GM12878 (cell line): ENCODE measurements around the gene ZDHHC3. TPM values are rescaled to one million over a fixed set of nuclear protein-coding genes. Genes with fewer than 3 reads are reported as not detected.

Experiments
- ATAC-seq: fragments of 200-7000 bp; cut with Tn5 transposase; 3 replicates; pipeline ENCODE4 v1.9.1; 2020; ENCODE audit warnings: mild to moderate bottlenecking, moderate library complexity
- BruUV-seq: library from RNA; stranded (reverse); fragments of 400-500 nt; replicated peaks from 2 replicates; lab custom pipeline; 2021; lab: Mats Ljungman, UMichigan
- CTCF ChIA-PET: fragments of 300-600 bp; sonication (Branson Sonifier 250); formaldehyde crosslinking; extraction: SDS; loops from one replicate; lab custom pipeline; 2021; ENCODE audit warnings: inconsistent platforms; lab: Yijun Ruan, JAX
- POLR2A ChIA-PET: fragments of 350-600 bp; formaldehyde crosslinking; extraction: SDS; loops from one replicate; lab custom pipeline; 2021; ENCODE audit warnings: inconsistent platforms; lab: Charles Lee
- RAD21 ChIA-PET: fragments of 300-600 bp; sonication (Branson Sonifier 250); formaldehyde crosslinking; loops from one replicate; lab custom pipeline; 2023; ENCODE audit warnings: antibody characterized with exemption; ENCODE audit not compliant: unreplicated experiment; lab: Charles Lee
- SMC1A ChIA-PET: fragments of 300-600 bp; sonication (Branson Sonifier 250); formaldehyde crosslinking; loops from one replicate; lab custom pipeline; 2023; ENCODE audit not compliant: unreplicated experiment, uncharacterized antibody; lab: Charles Lee
- DNase-seq: peaks from one replicate; pipeline ENCODE4 v3.0.0-alpha.2; 2011; ENCODE audit warnings: low read depth, low spot score
- FAIRE-seq: peaks from 3 replicates; lab custom pipeline; 2011; peaks lifted over from hg19 to GRCh38; lab: Jason Lieb, UNC
- H2AFZ ChIP-seq: 2 replicates; pipeline ENCODE4 v1.6.0; 2011; ENCODE audit warnings: low read depth, low read length, control low read depth; ENCODE audit not compliant: control insufficient read depth
- H3K27ac ChIP-seq: 2 replicates; pipeline ENCODE4 v1.5.1; 2011; ENCODE audit warnings: control low read depth; ENCODE audit not compliant: control insufficient read depth, insufficient read depth
- H3K27me3 ChIP-seq, 2 experiments: replicated peaks in 1 of 2; 2 replicates each; pipeline versions ENCODE4 v1.6.0 to v1.6.1; 2011; ENCODE audit warnings: low read length in 1 of 2; ENCODE audit not compliant: control insufficient read depth in 2 of 2, insufficient read depth in 2 of 2
- H3K36me3 ChIP-seq, 2 experiments: 2 replicates each; pipeline ENCODE4 v1.5.1; 2011; ENCODE audit warnings: low read length in 1 of 2; ENCODE audit not compliant: control insufficient read depth in 2 of 2, insufficient read depth in 2 of 2
- H3K4me1 ChIP-seq: 2 replicates; pipeline ENCODE4 v1.6.1; 2011; ENCODE audit warnings: mild to moderate bottlenecking, low read length, moderate library complexity, mixed read lengths; ENCODE audit not compliant: control insufficient read depth, insufficient read depth
- H3K4me2 ChIP-seq: 2 replicates; pipeline ENCODE4 v1.6.0; 2011; ENCODE audit warnings: control low read depth; ENCODE audit not compliant: control insufficient read depth, insufficient read depth
- H3K4me3 ChIP-seq: fragments of 200-600 bp; sonication (generic); 2 replicates; pipeline ENCODE4 v1.5.1; 2016
- H3K79me2 ChIP-seq: 2 replicates; pipeline ENCODE4 v1.6.0; 2011; ENCODE audit warnings: low read length; ENCODE audit not compliant: control insufficient read depth, insufficient read depth
- H3K9ac ChIP-seq: 2 replicates; pipeline ENCODE4 v1.8.0; 2011; ENCODE audit warnings: low read length, control low read depth, mixed read lengths; ENCODE audit not compliant: control insufficient read depth, insufficient read depth
- H3K9me3 ChIP-seq: replicated peaks from 3 replicates; pipeline ENCODE4 v1.5.1; 2011; ENCODE audit warnings: mild to moderate bottlenecking, low read length; ENCODE audit not compliant: control insufficient read depth, insufficient read depth
- H4K20me1 ChIP-seq: 2 replicates; pipeline ENCODE4 v1.6.0; 2011; ENCODE audit not compliant: control insufficient read depth, insufficient read depth
- DPF2 ChIP-seq: fragments of 450-650 bp; IDR thresholded peaks from 2 replicates; pipeline ENCODE4 v1.6.1; 2017; ENCODE audit warnings: mild to moderate bottlenecking
- HDAC2 ChIP-seq: fragments of 200-600 bp; sonication (generic); IDR thresholded peaks from 2 replicates; pipeline ENCODE4 v1.6.1; 2017
- KDM1A ChIP-seq: fragments of 200-600 bp; sonication (generic); IDR thresholded peaks from 2 replicates; pipeline ENCODE4 v1.6.1; 2016; ENCODE audit warnings: borderline replicate concordance
- MEF2A ChIP-seq: IDR thresholded peaks from 2 replicates; pipeline ENCODE4 v1.6.1; 2011; ENCODE audit warnings: low read depth, mild to moderate bottlenecking, low read length, moderate library complexity; ENCODE audit not compliant: insufficient read depth
- NR2C2 ChIP-seq: IDR thresholded peaks from 2 replicates; pipeline ENCODE4 v1.6.1; 2011; ENCODE audit warnings: borderline replicate concordance, low read depth; ENCODE audit not compliant: control insufficient read depth, insufficient read length
- SUZ12 ChIP-seq: fragments of 200-600 bp; sonication (generic); IDR thresholded peaks from one replicate; pipeline ENCODE4 v1.6.1; 2018; ENCODE audit warnings: antibody characterized with exemption, mild to moderate bottlenecking; ENCODE audit not compliant: unreplicated experiment
- ZNF217 ChIP-seq: fragments of 450-650 bp; IDR thresholded peaks from 2 replicates; pipeline ENCODE4 v1.6.1; 2017; ENCODE audit warnings: antibody characterized with exemption, mild to moderate bottlenecking
- WGBS: methylation state at CpG from one replicate; pipeline ENCODE4 v1.1.6; 2016; ENCODE audit warnings: low lambda C conversion rate; ENCODE audit not compliant: insufficient replicate concordance, insufficient coverage; ENCODE audit errors: missing lambda C conversion rate; 5-methylcytosine and 5-hydroxymethylcytosine counted together
- in situ Hi-C: fragments of 300-500 bp; cut with MboI; formaldehyde crosslinking; loops from 9 replicates; pipeline ENCODE4 v1.14.3; 2018; ENCODE audit warnings: mixed read lengths
- intact Hi-C: fragments of 100-400 bp; cut with micrococcal nuclease; formaldehyde crosslinking; loops from one replicate; pipeline ENCODE4 v1.14.2; 2022; ENCODE audit not compliant: unreplicated experiment
- polyA plus RNA-seq, 11 experiments: library from polyadenylated mRNA; depleted of rRNA in 4 of 11; unstranded in 6 of 11; stranded (reverse) in 5 of 11; fragments of >200 nt; fragmentation: Nextera tagmentation in 4 of 11; fragmentation: Illumina TruSeq in 1 of 11; extraction: Ambion mirVana in 4 of 11; extraction: Trizol in 1 of 11; gene quantifications; 1 replicate in 1 of 11; 2 replicates in 10 of 11; pipeline versions ENCODE4 v1.2.1 to v1.2.3, GENCODE V29; 2011 to 2016; ENCODE audit warnings: inconsistent platforms in 2 of 11, missing spikeins in 2 of 11, low read depth in 1 of 11
- total RNA-seq, 4 experiments: library from RNA; depleted of rRNA in 3 of 4; stranded (reverse); fragments of >200 nt in 3 of 4; fragmentation: Illumina TruSeq in 1 of 4; extraction: Trizol in 1 of 4; gene quantifications; 2 replicates each; pipeline versions ENCODE4 v1.2.1 to v1.2.3, GENCODE V29; 2013 to 2021
- TF ChIP-seq, protein P1 (sequence below): fragments of 450-650 bp; IDR thresholded peaks from 2 replicates; pipeline ENCODE4 v1.6.1; 2018; ENCODE audit warnings: mild to moderate bottlenecking, low read depth, moderate library complexity; ENCODE audit not compliant: partially characterized antibody
- TF ChIP-seq, protein P2 (sequence below): fragments of 450-650 bp; IDR thresholded peaks from 2 replicates; pipeline ENCODE4 v1.6.1; 2017; ENCODE audit warnings: mild to moderate bottlenecking, low read depth, inconsistent platforms; ENCODE audit not compliant: poor library complexity, severe bottlenecking
- TF ChIP-seq, protein P3 (sequence below): IDR thresholded peaks from 2 replicates; pipeline ENCODE4 v1.6.1; 2012; ENCODE audit warnings: low read depth, low read length, improper control_type of control experiment
- TF ChIP-seq, protein P4 (sequence below): fragments of 450-650 bp; IDR thresholded peaks from 2 replicates; pipeline ENCODE4 v1.6.1; 2017; ENCODE audit warnings: mild to moderate bottlenecking

The ZDHHC3 gene
- total and polyA plus RNA-seq, 10 of the 15 experiments (the other 5 are each of a cell fraction or from before 2014, with no cell fraction given), result 6.8 to 79.1 (median 40.8) TPM

DNA sequence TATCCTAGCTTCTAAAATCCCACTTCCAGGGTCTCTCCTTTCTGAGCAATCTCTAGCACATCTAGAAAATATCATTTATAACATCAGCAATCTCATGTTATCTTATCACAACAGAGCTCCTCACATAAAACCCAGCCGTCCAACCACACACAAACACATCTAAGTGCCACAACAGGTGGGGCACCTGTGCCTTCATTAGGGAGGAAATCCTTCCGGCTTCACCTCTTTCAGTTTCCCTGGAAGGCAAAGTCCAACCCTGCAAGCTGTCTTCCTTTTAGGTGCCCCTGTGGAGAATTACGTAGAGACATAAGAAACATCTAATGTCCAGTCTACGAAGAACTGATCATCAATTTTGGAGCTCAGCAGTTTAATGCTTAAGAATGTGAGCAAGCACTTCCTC lies 1.6 kb downstream of the ZDHHC3 start (continued):
- TF ChIP-seq ZNF217 (no peak), NR2C2 (no peak), SUZ12 (no peak)
- TF ChIP-seq, protein P1, sequence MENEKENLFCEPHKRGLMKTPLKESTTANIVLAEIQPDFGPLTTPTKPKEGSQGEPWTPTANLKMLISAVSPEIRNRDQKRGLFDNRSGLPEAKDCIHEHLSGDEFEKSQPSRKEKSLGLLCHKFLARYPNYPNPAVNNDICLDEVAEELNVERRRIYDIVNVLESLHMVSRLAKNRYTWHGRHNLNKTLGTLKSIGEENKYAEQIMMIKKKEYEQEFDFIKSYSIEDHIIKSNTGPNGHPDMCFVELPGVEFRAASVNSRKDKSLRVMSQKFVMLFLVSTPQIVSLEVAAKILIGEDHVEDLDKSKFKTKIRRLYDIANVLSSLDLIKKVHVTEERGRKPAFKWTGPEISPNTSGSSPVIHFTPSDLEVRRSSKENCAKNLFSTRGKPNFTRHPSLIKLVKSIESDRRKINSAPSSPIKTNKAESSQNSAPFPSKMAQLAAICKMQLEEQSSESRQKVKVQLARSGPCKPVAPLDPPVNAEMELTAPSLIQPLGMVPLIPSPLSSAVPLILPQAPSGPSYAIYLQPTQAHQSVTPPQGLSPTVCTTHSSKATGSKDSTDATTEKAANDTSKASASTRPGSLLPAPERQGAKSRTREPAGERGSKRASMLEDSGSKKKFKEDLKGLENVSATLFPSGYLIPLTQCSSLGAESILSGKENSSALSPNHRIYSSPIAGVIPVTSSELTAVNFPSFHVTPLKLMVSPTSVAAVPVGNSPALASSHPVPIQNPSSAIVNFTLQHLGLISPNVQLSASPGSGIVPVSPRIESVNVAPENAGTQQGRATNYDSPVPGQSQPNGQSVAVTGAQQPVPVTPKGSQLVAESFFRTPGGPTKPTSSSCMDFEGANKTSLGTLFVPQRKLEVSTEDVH, result no peak

DNA sequence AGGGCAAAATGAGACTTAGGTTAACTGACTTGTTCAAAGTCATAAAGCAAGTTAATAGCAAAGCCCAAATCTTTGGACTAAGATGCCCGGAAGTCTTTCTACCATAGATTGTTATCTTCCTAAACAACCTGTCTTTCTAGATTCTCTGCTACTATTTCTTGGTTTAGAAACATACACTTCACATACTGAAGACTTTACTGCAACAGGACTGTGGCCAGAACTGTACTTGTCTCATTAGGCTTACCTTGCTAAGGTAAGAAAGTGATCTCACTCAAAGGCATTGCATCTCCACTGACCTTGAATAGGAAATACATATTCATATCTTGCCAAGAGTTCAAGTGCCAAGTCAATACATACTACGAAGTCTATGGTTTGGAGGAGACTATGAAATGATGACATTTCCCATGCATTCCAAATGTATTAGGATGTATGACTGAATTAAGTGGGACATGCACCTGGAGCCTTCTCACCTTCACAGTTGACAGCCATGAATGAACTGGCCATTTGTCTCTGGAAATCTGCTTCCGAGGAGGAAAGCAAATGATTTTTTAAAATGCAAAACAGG lies 5.0 kb downstream of the ZDHHC3 start:
- H3K27ac ChIP-seq, result no peak overlapping the region
- no peak overlapping the region for H2AFZ ChIP-seq
- no peak overlapping the region for H3K4me2 ChIP-seq
- BruUV-seq, result no TSS peak
- no peaks in the 10 kb centered on the region for H3K9me3 ChIP-seq
- SMC1A ChIA-PET, result no interaction called here
- FAIRE-seq (no peak), ATAC-seq (no peak), DNase-seq (no peak)
- H3K4me1 ChIP-seq, result peaks cover 21% of the 10 kb centered on the region
- in situ Hi-C loops, result no loop called here
- 70% methylated on average over 3 of the region's 3 CpGs for WGBS
- CTCF ChIA-PET, result no interaction called here
- intact Hi-C loops, result no loop called here
- no peak overlapping the region for H3K4me3 ChIP-seq
- RAD21 ChIA-PET, result no interaction called here
- POLR2A ChIA-PET, result no interaction called here
- no peaks in the 10 kb centered on the region for H3K27me3 ChIP-seq
- no peak overlapping the region for H3K9ac ChIP-seq
- no peaks in the 10 kb centered on the region for H4K20me1 ChIP-seq
- no peaks in the 10 kb centered on the region for H3K36me3 ChIP-seq
- peaks cover 27% of the 10 kb centered on the region for H3K79me2 ChIP-seq
- TF ChIP-seq KDM1A (no peak), HDAC2 (no peak), DPF2 (no peak), MEF2A (no peak)
- TF ChIP-seq, protein P2, sequence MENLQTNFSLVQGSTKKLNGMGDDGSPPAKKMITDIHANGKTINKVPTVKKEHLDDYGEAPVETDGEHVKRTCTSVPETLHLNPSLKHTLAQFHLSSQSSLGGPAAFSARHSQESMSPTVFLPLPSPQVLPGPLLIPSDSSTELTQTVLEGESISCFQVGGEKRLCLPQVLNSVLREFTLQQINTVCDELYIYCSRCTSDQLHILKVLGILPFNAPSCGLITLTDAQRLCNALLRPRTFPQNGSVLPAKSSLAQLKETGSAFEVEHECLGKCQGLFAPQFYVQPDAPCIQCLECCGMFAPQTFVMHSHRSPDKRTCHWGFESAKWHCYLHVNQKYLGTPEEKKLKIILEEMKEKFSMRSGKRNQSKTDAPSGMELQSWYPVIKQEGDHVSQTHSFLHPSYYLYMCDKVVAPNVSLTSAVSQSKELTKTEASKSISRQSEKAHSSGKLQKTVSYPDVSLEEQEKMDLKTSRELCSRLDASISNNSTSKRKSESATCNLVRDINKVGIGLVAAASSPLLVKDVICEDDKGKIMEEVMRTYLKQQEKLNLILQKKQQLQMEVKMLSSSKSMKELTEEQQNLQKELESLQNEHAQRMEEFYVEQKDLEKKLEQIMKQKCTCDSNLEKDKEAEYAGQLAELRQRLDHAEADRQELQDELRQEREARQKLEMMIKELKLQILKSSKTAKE, result no peak
- TF ChIP-seq, protein P3, sequence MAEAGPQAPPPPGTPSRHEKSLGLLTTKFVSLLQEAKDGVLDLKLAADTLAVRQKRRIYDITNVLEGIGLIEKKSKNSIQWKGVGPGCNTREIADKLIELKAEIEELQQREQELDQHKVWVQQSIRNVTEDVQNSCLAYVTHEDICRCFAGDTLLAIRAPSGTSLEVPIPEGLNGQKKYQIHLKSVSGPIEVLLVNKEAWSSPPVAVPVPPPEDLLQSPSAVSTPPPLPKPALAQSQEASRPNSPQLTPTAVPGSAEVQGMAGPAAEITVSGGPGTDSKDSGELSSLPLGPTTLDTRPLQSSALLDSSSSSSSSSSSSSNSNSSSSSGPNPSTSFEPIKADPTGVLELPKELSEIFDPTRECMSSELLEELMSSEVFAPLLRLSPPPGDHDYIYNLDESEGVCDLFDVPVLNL, result no peak
- TF ChIP-seq, protein P4, sequence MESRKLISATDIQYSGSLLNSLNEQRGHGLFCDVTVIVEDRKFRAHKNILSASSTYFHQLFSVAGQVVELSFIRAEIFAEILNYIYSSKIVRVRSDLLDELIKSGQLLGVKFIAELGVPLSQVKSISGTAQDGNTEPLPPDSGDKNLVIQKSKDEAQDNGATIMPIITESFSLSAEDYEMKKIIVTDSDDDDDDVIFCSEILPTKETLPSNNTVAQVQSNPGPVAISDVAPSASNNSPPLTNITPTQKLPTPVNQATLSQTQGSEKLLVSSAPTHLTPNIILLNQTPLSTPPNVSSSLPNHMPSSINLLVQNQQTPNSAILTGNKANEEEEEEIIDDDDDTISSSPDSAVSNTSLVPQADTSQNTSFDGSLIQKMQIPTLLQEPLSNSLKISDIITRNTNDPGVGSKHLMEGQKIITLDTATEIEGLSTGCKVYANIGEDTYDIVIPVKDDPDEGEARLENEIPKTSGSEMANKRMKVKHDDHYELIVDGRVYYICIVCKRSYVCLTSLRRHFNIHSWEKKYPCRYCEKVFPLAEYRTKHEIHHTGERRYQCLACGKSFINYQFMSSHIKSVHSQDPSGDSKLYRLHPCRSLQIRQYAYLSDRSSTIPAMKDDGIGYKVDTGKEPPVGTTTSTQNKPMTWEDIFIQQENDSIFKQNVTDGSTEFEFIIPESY, result no peak
- TF ChIP-seq, protein P1, result no peak
